Retinal pigment epithelial cell (primary cell): Measurements from ENCODE around the gene PCDH19.

ENCODE experiments used
- DNase-seq: peaks from one replicate; pipeline ENCODE4 v3.0.0-alpha.2; 2010; ENCODE audit warnings: low read depth
- H3K4me3 ChIP-seq: 2 replicates; pipeline ENCODE4 v1.5.1; 2011; ENCODE audit warnings: mild to moderate bottlenecking, low read length, control low read depth, moderate library complexity
- TF ChIP-seq, protein P1 (sequence below): conservative IDR thresholded peaks from 2 replicates; pipeline ENCODE4 v1.5.1; 2011; ENCODE audit warnings: low read depth, low read length, control low read depth, inconsistent platforms

PCDH19 gene

DNA sequence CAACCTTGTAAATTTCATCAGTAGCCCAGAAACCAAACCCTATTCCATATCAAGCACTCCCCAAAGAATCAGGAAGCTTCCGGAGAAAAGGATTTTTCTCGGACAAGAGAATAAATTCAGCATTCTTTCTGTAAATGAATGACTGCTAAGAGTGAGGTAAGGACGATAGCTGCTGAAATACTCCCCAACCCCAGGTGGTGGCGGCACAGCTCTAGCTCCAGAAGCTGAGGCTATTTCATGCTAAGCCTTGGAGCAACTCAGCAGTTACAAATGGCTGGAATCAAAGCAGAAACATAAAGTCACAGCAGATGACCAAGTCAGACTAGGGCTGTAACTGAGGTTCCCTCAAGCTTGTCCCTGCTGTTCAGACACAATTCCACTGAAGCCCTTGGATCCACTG lies 13.9 kb upstream of the PCDH19 start:
- no peak overlapping the region for H3K4me3 ChIP-seq
- DNase-seq, result no peak
- TF ChIP-seq, protein P1, sequence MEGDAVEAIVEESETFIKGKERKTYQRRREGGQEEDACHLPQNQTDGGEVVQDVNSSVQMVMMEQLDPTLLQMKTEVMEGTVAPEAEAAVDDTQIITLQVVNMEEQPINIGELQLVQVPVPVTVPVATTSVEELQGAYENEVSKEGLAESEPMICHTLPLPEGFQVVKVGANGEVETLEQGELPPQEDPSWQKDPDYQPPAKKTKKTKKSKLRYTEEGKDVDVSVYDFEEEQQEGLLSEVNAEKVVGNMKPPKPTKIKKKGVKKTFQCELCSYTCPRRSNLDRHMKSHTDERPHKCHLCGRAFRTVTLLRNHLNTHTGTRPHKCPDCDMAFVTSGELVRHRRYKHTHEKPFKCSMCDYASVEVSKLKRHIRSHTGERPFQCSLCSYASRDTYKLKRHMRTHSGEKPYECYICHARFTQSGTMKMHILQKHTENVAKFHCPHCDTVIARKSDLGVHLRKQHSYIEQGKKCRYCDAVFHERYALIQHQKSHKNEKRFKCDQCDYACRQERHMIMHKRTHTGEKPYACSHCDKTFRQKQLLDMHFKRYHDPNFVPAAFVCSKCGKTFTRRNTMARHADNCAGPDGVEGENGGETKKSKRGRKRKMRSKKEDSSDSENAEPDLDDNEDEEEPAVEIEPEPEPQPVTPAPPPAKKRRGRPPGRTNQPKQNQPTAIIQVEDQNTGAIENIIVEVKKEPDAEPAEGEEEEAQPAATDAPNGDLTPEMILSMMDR, result peak; percentile 10

DNA sequence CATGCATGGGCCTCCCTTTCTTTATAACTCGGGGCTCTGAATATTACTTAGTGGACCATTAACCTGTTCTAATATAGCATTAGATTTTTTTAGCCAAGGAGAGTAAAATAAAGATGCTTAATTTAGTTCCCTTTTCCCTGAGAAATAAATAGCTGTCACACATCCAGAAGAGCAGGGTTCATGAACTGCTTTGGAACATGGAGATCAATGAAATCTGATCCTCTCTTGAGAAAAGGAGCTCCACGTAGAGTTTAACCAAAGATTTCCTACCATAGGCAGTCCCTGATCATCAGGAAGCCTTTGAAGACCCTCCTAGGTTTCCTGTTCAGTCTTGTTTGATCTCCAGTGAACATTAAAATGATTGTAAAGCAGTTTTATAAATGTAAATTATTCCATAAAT lies 8.5 kb upstream of the PCDH19 start:
- DNase-seq, result no peak
- TF ChIP-seq, protein P1, result no peak

DNA sequence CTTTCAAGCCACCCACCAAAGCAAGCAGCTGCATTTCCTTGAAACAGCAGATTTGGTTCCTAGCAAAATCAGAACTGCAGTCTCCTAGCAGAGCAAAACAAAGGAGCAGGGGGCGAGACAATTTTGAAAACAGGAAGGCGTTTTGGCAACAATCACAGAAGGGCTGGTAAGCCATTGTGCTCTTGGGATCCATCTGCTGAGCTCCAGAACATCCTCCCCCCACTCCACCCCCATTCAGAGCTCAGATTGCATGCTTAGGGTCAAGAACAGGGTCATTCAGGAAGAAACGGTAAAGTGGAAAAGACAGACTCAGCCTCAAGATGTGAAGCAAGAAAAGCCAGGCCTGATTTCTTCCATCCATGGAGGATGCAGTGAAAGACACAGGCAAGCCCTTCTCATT lies 7.6 kb upstream of the PCDH19 start:
- TF ChIP-seq, protein P1, result no peak
- no peak overlapping the region for H3K4me3 ChIP-seq
- no peak for DNase-seq

More for the DNA sequence above, 8.5 kb upstream of the PCDH19 start:
- H3K4me3 ChIP-seq, result no peak overlapping the region

DNA sequence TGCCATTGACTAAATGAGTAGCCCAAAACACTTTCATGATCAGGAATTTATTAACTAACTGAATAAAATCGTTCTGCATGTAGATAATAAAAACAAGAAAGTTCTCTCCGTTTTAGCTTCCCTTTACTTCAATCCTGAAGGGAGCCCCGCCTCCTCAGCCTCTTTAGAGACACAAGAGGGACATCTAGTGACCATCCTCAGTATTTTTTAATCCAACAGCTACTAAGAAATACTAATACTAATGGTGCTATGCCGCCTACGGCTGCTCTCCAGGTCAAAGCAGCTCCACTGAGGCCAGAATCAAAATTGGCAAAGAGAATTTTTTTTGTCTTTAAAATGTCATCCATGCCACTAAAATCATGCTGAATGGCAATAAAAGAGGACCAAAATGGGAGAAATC lies 3.2 kb upstream of the PCDH19 start:
- no peak overlapping the region for H3K4me3 ChIP-seq
- peak; percentile 5 for DNase-seq
- TF ChIP-seq, protein P1, result peak; percentile 39

DNA sequence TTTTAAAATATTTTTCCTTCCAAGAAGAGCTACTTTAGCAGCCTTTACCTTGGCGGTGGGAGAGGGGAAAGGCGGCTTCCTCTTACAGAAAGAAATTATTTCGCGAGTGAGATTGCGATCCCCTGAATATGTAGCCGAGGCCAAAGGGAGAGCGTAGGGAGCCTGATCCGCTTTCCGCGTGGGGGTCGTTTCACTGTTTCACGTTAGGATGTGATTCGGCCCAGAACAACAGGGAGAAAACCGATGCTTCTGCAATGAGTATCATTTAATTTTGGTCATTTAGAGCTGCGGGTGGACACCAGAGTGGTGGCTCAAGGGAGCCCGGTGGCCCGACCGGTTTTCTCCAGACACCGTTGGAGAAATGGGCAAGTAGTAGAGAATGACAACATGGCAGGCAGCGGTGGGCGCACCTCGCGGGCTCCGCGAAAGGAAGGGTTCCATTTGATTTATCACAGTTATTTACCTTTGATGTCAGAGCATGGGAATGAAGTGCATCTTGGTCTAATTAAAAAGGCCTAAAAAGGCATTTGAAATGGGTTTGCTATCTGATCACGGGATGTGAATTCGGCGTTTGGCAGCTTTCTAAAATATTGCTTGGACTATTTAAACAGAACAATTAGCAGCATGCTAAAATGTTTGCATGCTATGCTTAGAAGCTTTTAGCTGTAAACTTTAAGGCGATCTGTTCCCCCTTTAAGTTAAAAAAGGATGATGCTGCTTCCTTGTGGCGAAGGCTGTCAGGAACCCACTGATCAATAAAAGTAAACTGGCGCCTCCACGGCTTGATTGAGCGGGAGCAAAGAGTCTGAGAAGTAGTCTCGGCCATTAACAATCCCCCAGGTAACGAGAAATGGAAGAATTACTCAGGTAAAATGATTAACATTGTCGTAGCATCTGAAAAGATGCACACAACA lies 2.0 kb upstream of the PCDH19 start:
- TF ChIP-seq, protein P1, result no peak
- H3K4me3 ChIP-seq, result no peak overlapping the region
- no peak for DNase-seq

DNA sequence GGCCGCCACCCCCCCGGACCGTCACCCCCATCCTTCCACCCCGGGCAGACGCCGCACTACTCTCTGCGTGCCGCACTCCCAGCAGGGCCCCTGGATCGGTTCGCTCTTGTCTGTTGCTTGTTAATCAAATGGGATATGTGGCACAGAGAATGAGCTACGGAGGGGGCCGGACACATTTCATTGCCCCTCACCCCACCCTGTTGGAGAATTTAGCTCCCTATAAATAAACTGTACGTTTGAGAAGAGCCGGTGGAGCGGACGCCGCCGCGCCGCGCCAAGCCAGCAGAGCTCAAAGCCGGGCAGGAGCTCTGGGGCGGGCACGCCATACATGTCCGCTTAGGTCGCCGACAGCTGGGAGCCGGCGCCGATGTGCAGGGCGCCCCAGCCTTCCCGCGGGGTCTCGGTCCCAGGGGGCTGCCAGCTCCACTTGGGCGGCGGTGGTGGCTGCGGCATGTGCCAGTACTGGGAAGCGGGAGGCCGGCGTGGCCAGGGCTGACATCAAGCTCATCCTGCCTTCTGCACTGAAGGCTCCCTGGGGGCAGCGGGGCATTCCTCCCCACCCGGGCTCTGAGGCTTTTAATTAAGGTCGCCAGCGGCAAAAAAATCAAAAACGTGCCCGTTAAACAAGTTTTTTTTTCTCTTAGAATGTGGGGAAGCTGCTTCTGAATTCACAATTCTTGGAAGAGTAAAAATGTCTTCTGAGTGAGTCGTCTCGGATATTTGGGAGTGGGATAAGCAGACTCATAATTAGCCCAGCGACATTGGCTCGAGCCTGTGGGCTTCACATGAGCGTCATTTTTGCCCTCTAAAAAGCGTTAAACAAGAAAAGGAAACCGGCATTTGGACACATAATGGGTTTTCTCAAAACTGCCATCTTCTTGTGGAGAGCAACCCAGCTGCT lies 1.1 kb upstream of the PCDH19 start:
- TF ChIP-seq, protein P1, result no peak
- H3K4me3 ChIP-seq, result no peak overlapping the region
- no peak for DNase-seq
